ENCODE results near the gene MFAP3.
A peak's percentile ranks its signal among the peaks of the same experiment; 100 is the strongest.
"Not testable (repeated sequence)": the region's sequence is repeated elsewhere in the genome, so short reads cannot be mapped to it uniquely, and the experiment has no call there.

Gene MFAP3

DNA sequence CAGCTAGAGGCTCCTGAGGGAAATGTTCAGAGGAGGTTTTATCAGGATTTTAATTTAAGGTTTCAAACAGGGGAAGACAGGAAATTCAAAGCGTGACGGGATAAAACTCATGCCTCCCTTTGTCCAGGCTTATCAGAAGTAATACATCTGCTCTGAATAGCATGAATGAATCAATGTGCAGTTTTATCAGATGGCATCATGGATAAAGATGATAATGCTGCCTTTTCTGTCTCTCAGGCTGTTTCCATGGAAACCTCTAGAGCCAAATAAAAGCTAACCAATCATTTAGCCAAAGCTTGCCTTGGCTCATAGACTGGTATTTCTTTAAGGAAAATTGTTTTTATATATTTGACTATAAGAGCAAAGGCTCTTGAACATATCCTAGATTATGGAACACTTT lies 16.4 kb downstream of the MFAP3 start:
- no peak for DNase-seq

DNA sequence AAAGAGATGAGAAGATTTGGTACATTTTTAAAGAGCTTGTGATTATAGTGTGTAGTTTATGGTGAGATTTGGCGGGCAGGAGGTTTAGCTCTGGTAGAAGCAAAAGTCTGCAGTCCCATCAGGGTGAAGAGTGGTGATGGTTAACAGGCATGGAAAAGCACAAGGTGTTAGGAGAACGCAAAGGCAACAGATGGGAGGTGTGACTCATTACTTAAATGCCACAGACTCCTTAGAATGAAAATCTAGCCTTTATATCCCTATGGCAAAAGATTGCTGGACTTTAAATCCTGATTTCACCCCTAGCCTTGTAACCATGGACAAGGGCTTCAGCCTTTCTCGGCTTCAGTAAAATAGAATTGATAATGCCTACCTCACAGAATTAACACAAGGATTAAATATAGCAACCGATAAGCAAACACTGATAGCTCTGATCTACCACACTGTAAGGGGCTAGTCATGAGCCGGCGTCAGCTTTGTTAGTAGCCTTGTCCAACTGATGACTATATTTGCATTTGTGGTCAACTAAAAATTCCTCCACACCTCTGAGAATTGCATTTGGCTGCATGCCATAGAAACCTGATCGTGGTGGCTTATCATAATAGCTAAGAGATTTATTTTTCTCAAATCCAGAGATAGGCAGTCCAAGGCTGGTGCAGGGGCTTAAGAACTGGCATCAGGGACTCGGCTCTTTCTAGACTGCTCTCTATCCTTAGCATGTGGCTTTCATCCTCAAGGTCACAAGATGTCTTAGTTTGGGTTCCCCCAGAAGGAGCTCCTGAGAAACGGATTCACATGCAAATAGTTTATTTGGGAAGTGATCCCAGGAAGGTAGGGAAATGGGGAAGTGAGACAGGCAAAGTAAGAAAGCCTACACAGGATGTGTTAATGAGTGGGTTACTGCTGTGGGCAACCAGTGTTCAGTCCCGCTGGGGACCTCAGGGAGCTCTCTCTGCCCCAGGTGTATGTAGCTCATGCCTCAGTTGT lies 19.6 kb downstream of the MFAP3 start:
- no peak for DNase-seq

DNA sequence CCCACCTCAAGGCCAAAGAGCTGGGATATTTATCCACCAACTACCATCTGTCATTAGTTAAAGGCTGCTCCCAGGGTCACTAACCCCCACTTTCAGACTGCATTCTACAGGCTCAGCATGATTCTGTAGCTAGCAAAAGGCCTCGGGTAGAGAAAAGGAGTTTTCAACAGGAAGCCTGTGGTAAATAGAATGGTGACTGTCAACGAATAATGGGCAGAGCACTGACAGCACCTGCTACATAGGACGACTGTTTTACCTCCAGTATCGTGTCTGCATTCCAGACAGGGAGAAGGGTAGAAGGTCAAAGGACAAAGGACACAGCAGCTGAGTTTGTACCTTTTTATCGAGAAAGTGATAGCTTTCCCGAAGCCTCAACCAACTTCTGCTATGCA lies 20.3 kb downstream of the MFAP3 start:
- no peak for DNase-seq

DNA sequence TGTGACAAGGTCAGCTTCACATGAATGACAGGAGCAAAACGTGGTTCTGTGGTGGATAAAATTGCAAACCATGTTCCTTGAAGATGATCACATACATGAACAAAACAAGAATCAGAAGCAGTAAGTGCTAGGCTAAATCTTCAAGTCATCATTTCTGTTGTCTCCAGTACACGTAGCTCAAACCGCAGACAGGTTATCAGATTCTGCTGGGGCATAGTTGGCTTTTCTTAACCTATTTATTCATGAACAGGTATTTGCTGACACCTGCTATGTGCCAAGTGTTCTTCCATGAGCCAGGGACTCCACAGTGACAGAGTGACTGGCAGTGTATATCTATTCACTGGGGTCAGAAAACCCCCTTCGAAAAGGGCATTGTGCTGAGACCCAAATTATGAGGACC lies 20.8 kb downstream of the MFAP3 start:
- no peak for DNase-seq

DNA sequence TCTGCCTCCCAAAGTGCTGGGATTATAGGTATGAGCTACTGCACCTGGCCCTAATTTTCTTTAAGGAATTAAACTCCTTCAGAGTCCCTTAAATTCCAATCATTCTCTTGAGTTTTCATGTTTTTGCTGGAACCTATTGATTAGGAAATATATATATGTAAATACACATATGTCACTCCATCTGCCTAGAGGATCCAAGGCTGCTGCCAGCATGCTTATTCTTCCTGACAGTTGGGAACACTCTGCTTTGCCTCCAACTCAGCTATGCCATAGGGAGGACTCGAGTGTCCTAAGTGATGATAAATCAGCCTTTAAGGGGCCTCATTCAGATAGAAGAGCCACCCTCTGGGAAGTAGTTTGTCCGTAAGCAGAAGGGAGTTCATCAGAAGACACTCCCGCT lies 21.8 kb downstream of the MFAP3 start:
- no peak for DNase-seq

DNA sequence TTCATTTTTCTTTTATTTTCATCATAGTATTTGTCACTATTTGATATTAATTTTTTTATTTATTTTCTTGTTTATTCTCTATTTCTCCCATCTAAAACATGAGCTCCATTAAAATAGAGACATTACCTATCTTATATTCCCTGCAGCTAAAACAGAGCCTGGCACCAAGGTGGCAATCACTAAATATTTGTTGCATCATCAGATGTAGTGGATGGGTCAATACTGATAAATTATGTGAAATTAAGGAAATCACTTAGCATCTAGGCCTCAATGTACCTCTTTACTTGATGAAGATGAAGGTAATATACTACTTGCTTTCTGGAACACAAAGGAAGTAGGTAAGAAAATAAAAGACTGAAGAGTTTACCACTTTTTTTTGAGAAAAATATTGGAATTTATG lies 24.6 kb downstream of the MFAP3 start:
- no peak for DNase-seq

DNA sequence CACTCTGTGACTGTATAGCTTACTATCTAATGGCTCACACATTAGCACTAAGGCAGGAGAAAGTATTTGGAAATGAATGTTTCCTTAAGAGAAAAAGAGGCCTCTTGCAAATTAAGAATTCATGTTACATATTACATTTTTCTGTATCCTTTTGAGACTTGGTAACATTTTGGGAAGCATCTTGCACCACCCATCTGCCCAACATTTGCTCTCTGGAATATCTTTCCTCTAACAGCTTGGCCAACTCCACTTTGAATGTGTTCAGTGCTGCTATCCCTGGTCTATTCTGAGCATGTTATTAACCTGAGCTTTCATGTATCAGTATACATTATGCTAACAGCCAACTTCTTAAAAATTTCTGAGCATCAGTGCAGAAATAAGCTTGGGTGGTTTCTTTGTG lies 27.2 kb downstream of the MFAP3 start:
- no peak for DNase-seq

DNA sequence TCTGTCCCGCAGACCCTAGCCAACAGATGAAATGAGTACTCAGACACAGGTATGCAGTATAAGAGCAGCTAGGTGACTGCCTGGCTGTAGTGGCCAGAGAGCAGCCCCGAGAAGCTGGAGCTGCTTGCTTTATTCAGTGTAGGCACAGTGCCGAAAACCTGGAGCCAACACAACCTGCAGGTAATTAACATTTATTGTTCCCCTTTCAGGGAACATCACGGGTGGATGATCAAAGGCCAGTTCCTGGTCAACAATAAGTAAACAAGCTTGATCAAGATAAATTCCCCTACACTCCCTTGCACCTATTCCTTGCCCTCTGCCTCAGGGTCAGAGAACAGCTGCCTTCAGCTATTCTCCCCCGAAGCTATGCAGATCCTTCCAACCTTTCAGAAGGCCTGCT lies 31.1 kb downstream of the MFAP3 start:
- DNase-seq: not testable (repeated sequence)

DNA sequence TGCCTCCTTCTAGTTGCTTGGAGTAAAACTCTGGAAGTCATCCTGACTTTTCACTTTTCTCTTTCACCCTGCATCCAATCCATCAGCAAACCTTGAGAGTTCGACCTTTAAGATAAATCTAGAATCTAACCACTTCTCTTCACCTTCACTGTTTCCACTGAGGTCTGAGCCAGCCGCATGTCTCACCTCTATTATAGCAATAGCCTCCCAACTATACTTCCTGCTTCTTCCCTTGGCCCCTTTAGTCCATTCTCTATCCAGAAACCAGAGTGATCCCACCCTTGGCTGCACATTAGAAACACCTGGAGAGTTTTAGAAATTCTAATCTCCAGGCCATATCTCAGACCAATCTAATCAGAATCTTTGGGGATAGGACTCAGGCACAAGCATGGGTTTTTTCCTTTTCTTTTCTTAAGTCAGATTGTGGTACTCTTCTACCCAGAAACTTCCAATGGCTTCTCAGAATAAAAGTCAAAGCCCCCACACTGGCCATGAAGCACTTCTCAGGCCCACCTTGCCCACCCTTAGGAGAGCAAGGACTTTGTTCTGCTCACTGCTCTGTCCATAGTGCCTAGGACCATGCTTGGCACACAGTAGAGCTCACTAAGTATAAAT lies 33.1 kb downstream of the MFAP3 start:
- DNase-seq: no peak

DNA sequence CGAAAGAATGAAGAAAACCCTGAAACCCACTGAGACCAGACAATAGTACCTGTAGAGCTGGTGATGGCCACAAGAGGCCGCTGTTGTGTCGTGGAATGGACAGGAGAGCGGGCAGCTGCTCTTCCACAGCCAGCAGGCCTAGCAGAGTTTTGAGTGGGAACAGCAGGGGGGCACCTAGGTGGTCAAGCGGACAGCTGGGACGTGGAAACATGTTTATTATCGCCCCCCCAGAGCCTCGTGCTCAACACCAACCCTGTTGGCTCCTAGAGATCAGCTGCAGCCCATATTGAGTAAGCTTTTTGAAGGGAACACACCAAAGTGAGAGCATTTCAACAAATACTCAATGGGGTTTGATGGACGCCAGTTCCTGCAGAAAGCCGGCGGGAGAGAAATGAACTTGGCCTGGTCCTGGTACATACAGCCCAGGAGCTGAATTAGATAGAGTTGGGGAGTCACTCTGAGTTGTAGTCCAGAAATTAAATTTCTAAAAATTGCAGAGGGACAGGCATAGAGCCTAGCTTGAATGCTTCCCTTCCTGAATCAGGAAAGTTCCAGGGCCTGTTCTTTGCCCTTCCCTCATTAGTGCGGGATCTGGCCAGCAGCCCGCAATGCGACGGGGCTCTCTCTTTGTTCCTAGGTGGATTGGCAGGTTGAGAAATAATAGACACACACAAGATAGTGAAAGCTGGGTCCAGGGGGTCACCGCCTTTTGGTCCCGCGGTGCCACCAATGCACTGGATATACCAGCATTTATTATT lies 33.8 kb downstream of the MFAP3 start:
- DNase-seq: peak; percentile 56

DNA sequence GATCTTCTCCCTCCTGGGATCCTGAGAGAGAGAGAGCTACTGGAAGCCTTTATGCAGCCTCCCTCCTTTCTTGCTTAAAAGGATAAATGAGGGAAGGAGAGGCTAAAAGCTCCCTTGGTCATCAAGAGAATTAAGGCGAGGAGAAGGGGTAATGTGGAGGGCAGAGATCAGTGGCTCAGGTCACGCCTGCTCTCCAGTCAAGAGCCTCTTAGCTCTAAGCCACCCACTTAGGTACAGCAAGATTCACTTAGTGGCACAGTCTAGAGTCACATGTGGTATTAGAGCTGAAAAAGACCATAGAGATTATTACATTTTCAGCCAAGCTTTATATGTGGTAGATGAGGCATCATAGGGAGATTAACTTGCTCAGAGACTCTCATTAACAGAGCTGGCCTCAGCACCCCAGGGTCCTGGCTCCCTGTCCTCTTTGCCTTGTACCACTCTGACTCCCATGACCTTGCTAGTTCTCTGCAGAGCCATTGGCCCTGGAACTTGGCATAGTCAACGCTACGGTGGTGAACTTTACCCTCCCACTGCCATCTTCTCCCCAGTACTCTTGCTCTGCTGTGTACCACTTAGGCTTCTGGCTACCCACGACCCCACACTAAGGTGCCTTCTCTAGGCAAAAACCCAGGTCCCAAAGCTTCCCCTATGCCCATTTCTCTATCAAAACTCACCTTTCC lies 37.6 kb downstream of the MFAP3 start:
- no peak for DNase-seq

DNA sequence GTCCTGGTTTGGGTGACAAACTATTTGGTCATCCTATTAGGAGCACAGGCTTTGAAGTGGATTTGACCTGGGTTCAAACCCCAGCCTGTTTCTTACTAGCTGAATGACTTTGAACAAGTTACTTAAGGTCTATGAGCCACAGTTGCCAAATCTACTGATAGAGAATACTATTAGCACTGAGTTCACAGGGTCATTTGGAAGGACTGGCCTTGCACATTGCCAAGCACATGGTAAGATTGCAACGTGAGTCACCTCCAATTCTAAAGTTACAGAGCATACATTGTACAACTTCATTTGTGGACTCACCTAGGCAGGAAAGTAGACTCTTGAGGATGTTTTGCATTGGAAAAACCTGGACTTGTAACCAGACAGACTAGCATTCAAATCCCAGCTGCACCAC lies 38.9 kb downstream of the MFAP3 start:
- DNase-seq: no peak

DNA sequence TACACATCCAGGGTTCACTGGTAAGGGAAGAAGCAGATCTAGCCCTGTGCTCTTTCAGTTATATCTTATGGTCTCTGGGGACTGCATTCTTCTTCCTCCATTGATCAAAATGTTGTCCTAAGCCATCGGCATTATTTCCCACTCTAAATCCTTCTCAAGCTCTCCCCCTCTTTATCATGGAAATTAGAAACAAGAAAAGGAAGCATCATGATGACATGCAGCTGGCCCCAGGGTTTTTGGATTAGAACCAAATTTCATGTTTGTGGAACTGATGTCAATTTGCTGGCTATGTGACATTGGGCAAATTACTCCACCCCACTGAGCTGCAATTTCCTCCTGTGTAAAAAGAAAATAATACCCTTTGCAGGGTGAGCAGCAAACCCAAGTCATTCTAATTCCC lies 39.5 kb downstream of the MFAP3 start:
- no peak for DNase-seq

DNA sequence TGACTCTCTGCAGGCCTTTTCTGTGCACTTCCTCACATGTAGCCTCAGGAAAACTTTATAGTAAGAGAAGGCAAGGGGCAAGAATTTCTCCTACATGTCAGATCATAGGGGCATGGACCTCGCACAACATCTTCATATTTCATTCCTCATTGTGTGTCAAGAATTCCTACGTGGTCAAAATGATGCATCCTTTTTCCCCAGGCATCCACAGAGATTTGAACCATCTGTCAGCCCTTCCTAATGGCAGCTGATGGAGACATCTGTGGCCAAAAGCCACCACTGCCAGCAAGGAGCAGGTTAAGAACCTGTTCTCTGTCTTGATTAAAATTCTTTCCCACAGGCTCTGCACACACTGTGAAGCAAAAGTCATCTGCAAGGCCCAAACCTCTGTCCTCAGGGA lies 42.5 kb downstream of the MFAP3 start:
- DNase-seq: no peak

DNA sequence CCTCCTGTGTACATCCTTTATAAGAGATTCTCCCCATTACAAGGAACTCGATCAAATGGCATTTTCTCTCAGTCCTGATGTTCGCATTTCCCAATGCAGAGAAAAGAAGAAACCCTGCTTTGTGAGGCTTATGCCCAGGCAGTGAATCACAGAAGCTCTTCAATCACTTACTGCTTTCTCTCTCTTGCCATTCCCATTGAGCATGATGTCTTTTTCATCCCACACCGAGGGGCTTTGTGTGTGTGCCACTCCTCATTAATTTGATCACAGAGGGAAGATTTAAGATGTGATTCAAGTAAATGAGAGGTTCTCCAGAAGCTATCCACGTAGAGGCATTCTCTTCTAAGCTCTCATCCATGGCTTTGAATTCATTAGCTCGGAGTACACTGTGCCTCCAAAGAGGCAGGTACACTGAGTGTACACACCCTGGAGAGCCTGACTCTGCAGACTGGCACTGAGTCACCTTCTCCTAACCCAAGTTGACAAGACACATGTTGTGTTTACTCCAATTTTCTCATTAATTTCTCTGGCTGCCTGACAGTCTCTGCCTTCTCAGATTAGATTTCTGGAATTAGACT lies 45.4 kb downstream of the MFAP3 start:
- no peak for DNase-seq

DNA sequence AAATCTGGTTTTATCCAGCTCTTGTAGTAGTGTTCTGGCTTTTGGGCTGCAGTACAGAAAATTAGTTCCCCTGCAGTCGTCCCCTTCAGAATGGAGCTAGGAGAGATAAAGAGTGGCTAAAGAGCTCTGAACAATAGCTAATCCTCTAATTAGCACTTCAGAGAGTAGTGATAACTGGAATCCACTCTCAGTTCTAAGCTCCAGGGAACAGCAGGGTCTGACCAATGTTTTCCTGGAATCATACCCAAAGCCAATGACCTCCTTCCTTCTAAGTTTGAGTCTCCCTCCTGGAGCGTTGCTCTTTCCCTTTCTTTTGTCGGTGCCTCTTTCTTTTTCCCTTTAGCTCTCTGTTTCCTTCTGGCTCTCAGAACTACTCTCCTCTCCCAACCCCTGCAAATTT lies 47.4 kb downstream of the MFAP3 start:
- no peak for DNase-seq

DNA sequence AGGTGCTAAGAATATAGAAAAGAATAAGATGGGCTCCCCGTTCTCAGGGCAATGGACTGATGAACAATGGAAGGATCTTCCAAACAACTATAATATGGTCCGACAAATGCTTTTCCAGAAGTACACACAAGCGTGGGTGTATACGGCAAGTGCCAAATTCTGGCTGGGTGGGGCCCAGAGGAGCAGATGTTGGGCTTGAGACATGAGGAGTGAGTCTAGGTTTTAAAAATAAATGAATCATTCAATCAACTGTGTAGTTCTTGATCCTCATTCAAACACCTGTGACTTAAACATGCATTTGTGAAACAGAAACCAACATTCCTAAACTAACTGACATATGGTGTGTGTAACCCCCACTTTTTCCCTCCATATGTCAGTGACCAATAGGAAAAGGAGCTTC lies 47.9 kb downstream of the MFAP3 start:
- no peak for DNase-seq

DNA sequence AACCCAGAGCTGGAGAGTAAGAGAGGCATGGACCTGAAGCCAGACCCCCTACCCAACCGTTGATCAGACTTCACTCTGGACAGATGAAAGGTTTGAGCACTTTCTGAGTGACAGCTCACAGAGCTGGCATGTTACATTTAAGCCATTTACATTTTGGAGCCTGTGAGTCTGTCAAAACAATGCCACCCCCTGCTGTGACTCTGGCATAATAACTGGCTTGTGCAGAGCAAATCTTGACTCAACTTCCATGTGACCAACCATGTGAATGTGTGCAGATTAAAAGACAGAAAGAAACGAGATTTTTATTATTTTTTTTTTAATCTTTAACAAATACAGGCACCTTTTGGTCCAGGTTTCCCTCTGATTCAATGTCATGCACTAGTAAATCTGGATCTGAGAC lies 48.5 kb downstream of the MFAP3 start:
- no peak for DNase-seq

DNA sequence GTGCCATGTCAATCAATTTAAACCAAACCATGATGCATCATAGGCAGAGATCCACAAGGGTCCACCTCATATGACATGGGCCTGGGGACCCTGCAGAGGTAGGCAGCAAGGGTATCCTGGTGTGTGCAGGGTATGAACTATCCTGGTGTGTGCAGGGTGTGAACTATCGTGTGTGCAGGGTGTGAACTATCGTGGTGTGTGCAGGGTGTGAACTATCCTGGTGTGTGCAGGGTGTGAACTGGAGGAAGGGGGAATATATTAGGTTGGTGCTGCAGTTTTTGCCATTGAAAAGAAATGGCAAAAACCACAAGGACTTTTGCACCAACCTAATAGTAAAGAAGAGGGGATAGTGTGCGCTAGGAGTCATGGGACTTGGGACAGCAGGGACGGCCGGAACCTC lies 50.0 kb downstream of the MFAP3 start:
- no peak for DNase-seq

DNA sequence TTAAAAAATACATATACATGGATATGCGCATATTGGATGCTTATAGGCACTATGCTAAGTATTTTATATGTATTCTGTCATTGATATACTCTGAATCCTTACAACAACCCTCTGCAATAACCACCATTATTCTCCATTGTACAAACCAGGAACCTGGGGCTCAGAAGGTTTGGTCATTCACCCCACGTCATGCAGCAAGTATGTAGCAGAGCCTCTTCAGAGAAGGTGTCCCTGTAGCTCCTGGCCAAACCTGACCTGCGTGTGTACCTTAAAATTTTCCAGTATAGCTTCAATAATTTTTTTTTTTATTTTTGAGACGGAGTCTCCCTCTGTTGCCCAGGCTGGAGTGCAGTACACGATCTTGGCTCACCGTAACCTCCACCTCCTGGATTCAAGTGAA lies 51.9 kb downstream of the MFAP3 start:
- no peak for DNase-seq

DNA sequence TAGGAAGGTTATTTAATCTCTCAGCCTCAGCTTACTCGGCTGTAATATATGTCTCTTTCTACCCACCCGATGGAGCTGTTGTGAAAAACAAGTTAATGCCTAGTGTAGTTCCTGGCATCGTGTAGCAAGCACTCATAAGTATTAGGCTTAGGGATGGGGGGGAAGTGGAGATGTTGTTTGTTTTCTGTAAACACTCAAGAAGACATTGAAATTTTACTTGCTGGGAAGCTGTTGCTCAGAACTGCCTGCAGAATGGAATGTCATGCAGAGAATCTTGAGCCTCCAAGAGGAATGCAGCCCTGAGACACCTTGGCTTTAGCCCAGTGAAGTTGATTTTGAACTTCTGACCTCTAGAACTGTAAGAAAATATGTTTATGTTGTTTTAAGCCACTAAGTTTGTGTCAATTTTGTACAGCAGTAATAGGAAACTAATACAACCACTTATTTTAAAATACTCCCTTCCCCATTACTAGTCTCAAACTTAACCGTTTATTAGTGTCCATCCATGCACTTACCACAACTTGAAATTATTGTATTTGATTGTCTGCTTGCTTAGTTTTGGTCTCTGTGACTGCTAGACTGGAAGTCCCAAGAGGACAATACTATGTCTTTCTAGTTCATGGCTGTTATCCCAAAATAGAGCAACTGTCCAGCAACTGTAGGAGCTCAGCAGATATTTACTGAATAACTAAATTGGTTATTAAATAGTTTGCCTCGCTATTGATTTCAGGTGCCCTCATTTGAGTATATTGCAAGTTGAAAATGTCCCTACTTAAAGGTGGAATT lies 53.8 kb downstream of the MFAP3 start:
- DNase-seq: no peak

DNA sequence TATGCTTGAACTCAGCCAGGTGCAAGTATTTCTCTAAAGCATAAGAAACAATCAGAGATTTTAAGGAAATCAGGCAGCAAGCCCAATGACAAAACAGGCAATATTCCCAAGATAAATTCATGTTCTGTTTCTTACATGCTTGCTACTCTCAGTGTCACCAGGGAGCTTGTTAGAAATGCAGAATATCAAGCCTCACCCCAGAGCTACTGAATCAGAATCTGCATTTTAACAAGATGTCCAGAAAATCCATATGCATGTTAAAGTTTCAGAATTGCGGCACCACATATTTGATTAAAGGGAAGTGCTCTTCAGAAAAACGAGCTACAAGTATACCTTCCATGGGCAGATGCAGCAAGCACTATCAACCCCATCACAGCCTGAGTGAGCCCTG lies 54.4 kb downstream of the MFAP3 start:
- DNase-seq: no peak
